K562 (cell line): ENCODE data around the gene METTL25B. TPM values are rescaled to one million over a fixed set of nuclear protein-coding genes. Genes with fewer than 3 reads are reported as not detected.

Experiments used
- ATAC-seq: fragments of 200-7000 bp; cut with Tn5 transposase; 3 replicates; pipeline ENCODE4 v1.9.1; 2020; ENCODE audit warnings: moderate library complexity
- BruUV-seq: library from RNA; stranded (reverse); fragments of 400-500 nt; replicated peaks from 2 replicates; lab custom pipeline; 2021; lab: Mats Ljungman, UMichigan
- CTCF ChIA-PET: fragments of 300-600 bp; formaldehyde crosslinking; extraction: SDS; loops from one replicate; lab custom pipeline; 2021; ENCODE audit warnings: low intra/inter-chr PET ratio; lab: Yijun Ruan, JAX
- POLR2A ChIA-PET: fragments of 300-600, 350-650 bp; sonication (Branson Sonifier 250); formaldehyde crosslinking; extraction: SDS; loops from one replicate; lab custom pipeline; 2021; ENCODE audit warnings: antibody characterized with exemption, inconsistent platforms; lab: Yijun Ruan, JAX
- DNase-seq, 4 experiments: peaks; one replicate each; pipeline versions ENCODE4 v3.0.0 to v3.0.0-alpha.2; 2011 to 2018; ENCODE audit warnings: low spot score in 3 of 4, mixed read lengths in 3 of 4; ENCODE audit errors: extremely low read depth in 1 of 4
- FAIRE-seq: peaks from 2 replicates; lab custom pipeline; 2011; peaks lifted over from hg19 to GRCh38; lab: Jason Lieb, UNC
- H2AFZ ChIP-seq: 2 replicates; pipeline ENCODE4 v1.6.0; 2011; ENCODE audit warnings: low read depth, low read length, control low read depth, inconsistent platforms
- H3K27ac ChIP-seq: fragments of 200-600 bp; 3 replicates; pipeline ENCODE4 v1.8.0; 2011; ENCODE audit warnings: low read depth, mild to moderate bottlenecking, control low read depth, inconsistent platforms, low read length, moderate library complexity, mixed read lengths; ENCODE audit errors: extremely low read depth
- H3K27me3 ChIP-seq, 2 experiments: fragments of 300-600 bp in 1 of 2; 2 replicates in 1 of 2; 3 replicates in 1 of 2; pipeline versions ENCODE4 v1.6.0 to v1.8.0; 2011; ENCODE audit warnings: inconsistent platforms in 2 of 2, low read length in 2 of 2, mild to moderate bottlenecking in 1 of 2, mixed read lengths in 1 of 2, moderate library complexity in 1 of 2; ENCODE audit not compliant: control insufficient read depth in 2 of 2, insufficient read depth in 2 of 2
- H3K36me3 ChIP-seq: fragments of 300-600 bp; 3 replicates; pipeline ENCODE4 v1.8.0; 2011; ENCODE audit warnings: mild to moderate bottlenecking, low read length, inconsistent platforms; ENCODE audit not compliant: control insufficient read depth, insufficient read depth
- H3K4me1 ChIP-seq, 2 experiments: fragments of 200-600 bp in 1 of 2; replicated peaks in 1 of 2; 2 replicates in 1 of 2; 3 replicates in 1 of 2; pipeline versions ENCODE4 v1.5.1 to v1.8.0; 2011; ENCODE audit warnings: inconsistent platforms in 2 of 2, low read length in 2 of 2, mild to moderate bottlenecking in 1 of 2, mixed read lengths in 1 of 2, moderate library complexity in 1 of 2; ENCODE audit not compliant: control insufficient read depth in 2 of 2, insufficient read depth in 2 of 2
- H3K4me2 ChIP-seq: 2 replicates; pipeline ENCODE4 v1.6.1; 2011; ENCODE audit warnings: low read length, control low read depth, inconsistent platforms, mixed read lengths; ENCODE audit not compliant: insufficient read depth
- H3K4me3 ChIP-seq: fragments of 200-600 bp; sonication (generic), shearing (Covaris generic); 2 replicates; pipeline ENCODE4 v1.5.1; 2016; ENCODE audit warnings: control low read depth, inconsistent platforms
- H3K79me2 ChIP-seq: fragments of 200-600 bp; 3 replicates; pipeline ENCODE4 v1.8.0; 2011; ENCODE audit warnings: low read length, inconsistent platforms; ENCODE audit not compliant: control insufficient read depth, insufficient read depth
- H3K9ac ChIP-seq, 2 experiments: 2 replicates each; pipeline versions ENCODE4 v1.6.0 to v1.6.1; 2011; ENCODE audit warnings: low read depth in 2 of 2, low read length in 2 of 2, control low read depth in 1 of 2, inconsistent platforms in 1 of 2, mild to moderate bottlenecking in 1 of 2, mixed read lengths in 1 of 2; ENCODE audit not compliant: insufficient read depth in 1 of 2
- H3K9me1 ChIP-seq: one replicate; pipeline ENCODE4 v1.6.0; 2011; ENCODE audit warnings: inconsistent platforms, mild to moderate bottlenecking, low read length, moderate library complexity; ENCODE audit not compliant: control insufficient read depth, insufficient read depth
- H3K9me3 ChIP-seq: replicated peaks from 2 replicates; pipeline ENCODE4 v1.5.1; 2011; ENCODE audit warnings: low read depth, low read length, inconsistent platforms; ENCODE audit not compliant: control insufficient read depth, insufficient read depth
- H4K20me1 ChIP-seq: replicated peaks from 2 replicates; pipeline ENCODE4 v1.6.1; 2011; ENCODE audit warnings: low read length, inconsistent platforms, mixed read lengths; ENCODE audit not compliant: control insufficient read depth, insufficient read depth
- MEIS2 ChIP-seq: fragments of 450-650 bp; IDR thresholded peaks from 2 replicates; pipeline ENCODE4 v1.6.1; 2014; ENCODE audit warnings: mild to moderate bottlenecking; ENCODE audit not compliant: partially characterized antibody
- NCOA6 ChIP-seq: fragments of 450-650 bp; IDR thresholded peaks from 2 replicates; pipeline ENCODE4 v1.6.1; 2017; ENCODE audit warnings: mild to moderate bottlenecking
- RCOR1 ChIP-seq, 2 experiments: IDR thresholded peaks; 2 replicates each; pipeline ENCODE4 v1.6.1; 2012; ENCODE audit warnings: low read depth in 2 of 2, low read length in 2 of 2, borderline replicate concordance in 1 of 2, improper control_type of control experiment in 1 of 2
- SIRT6 ChIP-seq: IDR thresholded peaks from one replicate; pipeline ENCODE4 v1.6.1; 2012; ENCODE audit warnings: low read depth, mild to moderate bottlenecking, control low read depth, inconsistent platforms, low read length, moderate library complexity
- ZNF589 ChIP-seq: fragments of 200-800 bp; sonication (Bioruptor generic); IDR thresholded peaks from 2 replicates; pipeline ENCODE4 v1.6.1; 2016; ENCODE audit warnings: low read depth, missing genetic modification characterization, missing compliant biosample characterization
- WGBS: fragments of 100-300 bp; shearing (Covaris generic); methylation state at CpG from one replicate; pipeline ENCODE4 v1.1.6; 2016; ENCODE audit warnings: low coverage, mixed read lengths; ENCODE audit not compliant: insufficient coverage; ENCODE audit errors: missing lambda C conversion rate; 5-methylcytosine and 5-hydroxymethylcytosine counted together
- in situ Hi-C: fragments of 300-500 bp; cut with MboI; formaldehyde crosslinking; loops from 4 replicates; pipeline ENCODE4 v1.15.0; 2018; ENCODE audit warnings: inconsistent platforms, mixed read lengths
- intact Hi-C: fragments of 100-400 bp; cut with micrococcal nuclease; formaldehyde crosslinking; loops from 2 replicates; pipeline ENCODE4 v1.14.2; 2022
- polyA plus RNA-seq, 8 experiments: library from polyadenylated mRNA; depleted of rRNA in 4 of 8; stranded (reverse) in 5 of 8; unstranded in 3 of 8; fragments of >200 nt; fragmentation: Nextera tagmentation in 2 of 8; fragmentation: Illumina TruSeq in 1 of 8; extraction: Ambion mirVana in 2 of 8; extraction: Trizol in 1 of 8; gene quantifications; 2 replicates each; pipeline versions ENCODE4 v1.2.1 to v1.2.3, GENCODE V29; 2011 to 2014; ENCODE audit warnings: inconsistent platforms in 1 of 8, missing spikeins in 1 of 8
- total RNA-seq, 7 experiments: library from RNA; depleted of rRNA in 6 of 7; stranded (reverse); fragments of >200 nt in 6 of 7; fragmentation: Illumina TruSeq in 2 of 7; extraction: Trizol in 2 of 7; gene quantifications; 2 replicates each; pipeline versions ENCODE4 v1.2.1 to v1.2.3, GENCODE V29; 2011 to 2021; ENCODE audit warnings: low replicate concordance in 1 of 7
- TF ChIP-seq, protein P1 (sequence below), 2 experiments: IDR thresholded peaks in 1 of 2; conservative IDR thresholded peaks in 1 of 2; 2 replicates each; pipeline ENCODE4 v1.6.1; 2016; ENCODE audit warnings: low read depth in 2 of 2, mild to moderate bottlenecking in 1 of 2, missing compliant biosample characterization in 1 of 2, missing genetic modification characterization in 1 of 2, moderate library complexity in 1 of 2
- TF ChIP-seq, protein P2 (sequence below): fragments of 450-650 bp; IDR thresholded peaks from 2 replicates; pipeline ENCODE4 v1.6.1; 2016

Gene METTL25B
- total and polyA plus RNA-seq, 9 of the 15 experiments (the other 6 are each of a cell fraction or from before 2014, with no cell fraction given): 7.7 to 48.3 (median 33.1) TPM

DNA sequence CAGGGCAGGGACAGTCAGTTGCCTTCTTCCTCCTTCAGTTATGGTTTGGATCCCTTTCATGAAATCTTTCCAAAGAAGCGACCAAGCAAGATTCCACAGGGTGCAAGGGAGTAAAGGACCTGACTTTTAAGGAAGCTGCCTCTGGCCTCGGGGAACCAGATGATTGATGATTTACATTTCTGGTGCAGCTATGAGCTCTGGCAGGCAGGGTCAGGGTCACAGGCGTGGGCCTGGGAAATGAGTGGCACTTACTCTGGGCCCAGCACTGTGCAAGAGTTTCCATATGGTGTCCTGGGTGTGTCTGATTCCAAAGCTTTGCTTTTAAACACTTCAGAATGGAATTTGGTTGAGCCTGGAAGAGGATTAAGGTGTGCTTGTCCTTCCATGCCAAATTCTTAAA lies 15.6 kb upstream of the METTL25B start:
- no peak overlapping the region for H2AFZ ChIP-seq
- H3K27ac ChIP-seq: no peak overlapping the region
- no peak for DNase-seq
- no peak overlapping the region for H3K4me2 ChIP-seq
- no peaks in the 10 kb centered on the region for H3K36me3 ChIP-seq
- no peaks in the 10 kb centered on the region for H3K9me3 ChIP-seq
- intact Hi-C loops (no loop called here), in situ Hi-C loops (no loop called here)
- H4K20me1 ChIP-seq: no peaks in the 10 kb centered on the region
- FAIRE-seq: peak; percentile 40
- TF ChIP-seq, protein P1, sequence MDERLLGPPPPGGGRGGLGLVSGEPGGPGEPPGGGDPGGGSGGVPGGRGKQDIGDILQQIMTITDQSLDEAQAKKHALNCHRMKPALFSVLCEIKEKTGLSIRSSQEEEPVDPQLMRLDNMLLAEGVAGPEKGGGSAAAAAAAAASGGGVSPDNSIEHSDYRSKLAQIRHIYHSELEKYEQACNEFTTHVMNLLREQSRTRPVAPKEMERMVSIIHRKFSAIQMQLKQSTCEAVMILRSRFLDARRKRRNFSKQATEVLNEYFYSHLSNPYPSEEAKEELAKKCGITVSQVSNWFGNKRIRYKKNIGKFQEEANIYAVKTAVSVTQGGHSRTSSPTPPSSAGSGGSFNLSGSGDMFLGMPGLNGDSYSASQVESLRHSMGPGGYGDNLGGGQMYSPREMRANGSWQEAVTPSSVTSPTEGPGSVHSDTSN (CRISPR knock-in tag; IDR thresholded peaks at IDR 0.05; ENCODE audit: low read depth): no peak
- TF ChIP-seq, protein P1 (tag; conservative IDR thresholded peaks at IDR 0.05; ENCODE audit: low read depth): peak; percentile 41; the same call in 1 of the 2 replicates
- TF ChIP-seq MEIS2: peak; percentile 30
- TF ChIP-seq RCOR1 (IDR thresholded peaks at IDR 0.05; ENCODE audit: borderline replicate concordance in 1 of 2, low read depth in 2 of 2, low read length in 2 of 2): no peak
- TF ChIP-seq, protein P2, sequence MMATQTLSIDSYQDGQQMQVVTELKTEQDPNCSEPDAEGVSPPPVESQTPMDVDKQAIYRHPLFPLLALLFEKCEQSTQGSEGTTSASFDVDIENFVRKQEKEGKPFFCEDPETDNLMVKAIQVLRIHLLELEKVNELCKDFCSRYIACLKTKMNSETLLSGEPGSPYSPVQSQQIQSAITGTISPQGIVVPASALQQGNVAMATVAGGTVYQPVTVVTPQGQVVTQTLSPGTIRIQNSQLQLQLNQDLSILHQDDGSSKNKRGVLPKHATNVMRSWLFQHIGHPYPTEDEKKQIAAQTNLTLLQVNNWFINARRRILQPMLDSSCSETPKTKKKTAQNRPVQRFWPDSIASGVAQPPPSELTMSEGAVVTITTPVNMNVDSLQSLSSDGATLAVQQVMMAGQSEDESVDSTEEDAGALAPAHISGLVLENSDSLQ: peak; percentile 43; the same call in 1 of the 2 replicates
- TF ChIP-seq ZNF589 (CRISPR knock-in tag): no peak
- TF ChIP-seq NCOA6: no peak
- no peak for TF ChIP-seq SIRT6
- H3K9ac ChIP-seq: peak overlapping the region in 1 of 2 experiments; percentile 63; a peak in 1 of 4 replicates
- no peaks in the 10 kb centered on the region for H3K79me2 ChIP-seq
- BruUV-seq: no TSS peak
- ChIA-PET CTCF (no interaction called here), POLR2A (interaction anchor here (0.6 to 1.7 kb wide), 7 partner anchors 8 to 219 kb away, joined by 3 to 7 read pairs (median 4); partner anchors contain the start of genes ISG20L2 and METTL25B)
- no peaks in the 10 kb centered on the region for H3K9me1 ChIP-seq
- no peak overlapping the region for H3K4me3 ChIP-seq
- H3K27me3 ChIP-seq: no peaks in the 10 kb centered on the region
- no peak; the same call in 2 of the 3 replicates for ATAC-seq
- H3K4me1 ChIP-seq: no peaks in the 10 kb centered on the region; a peak in 1 of 5 replicates
- WGBS: 45% methylated on average over 3 of the region's 3 CpGs
